MM.1S (cell line): ENCODE results near the gene NCOR2.

Experiments
- CTCF ChIP-seq: fragments of 300-600 bp; sonication (generic); IDR thresholded peaks from 2 replicates; pipeline ENCODE4 v1.5.1; 2016; ENCODE audit warnings: antibody characterized with exemption, low read length, mixed read lengths
- EZH2 ChIP-seq: fragments of 300-600 bp; sonication (generic); optimal IDR thresholded peaks from 2 replicates; pipeline ENCODE3; 2017; ENCODE audit warnings: low read depth, mild to moderate bottlenecking, antibody characterized with exemption, low read length, mixed read lengths

GRCh38 chr12:124553862-124554428 is 13.5 kb downstream of the NCOR2 start:
- no peak for TF ChIP-seq CTCF
- TF ChIP-seq EZH2, result no peak
